ENCODE results near the gene OR2A2. TPM values are rescaled to one million over a fixed set of nuclear protein-coding genes. Genes with fewer than 3 reads are reported as not detected.

OR2A2 gene
- total RNA-seq, 1 experiment from 2014 or later, result not detected

DNA sequence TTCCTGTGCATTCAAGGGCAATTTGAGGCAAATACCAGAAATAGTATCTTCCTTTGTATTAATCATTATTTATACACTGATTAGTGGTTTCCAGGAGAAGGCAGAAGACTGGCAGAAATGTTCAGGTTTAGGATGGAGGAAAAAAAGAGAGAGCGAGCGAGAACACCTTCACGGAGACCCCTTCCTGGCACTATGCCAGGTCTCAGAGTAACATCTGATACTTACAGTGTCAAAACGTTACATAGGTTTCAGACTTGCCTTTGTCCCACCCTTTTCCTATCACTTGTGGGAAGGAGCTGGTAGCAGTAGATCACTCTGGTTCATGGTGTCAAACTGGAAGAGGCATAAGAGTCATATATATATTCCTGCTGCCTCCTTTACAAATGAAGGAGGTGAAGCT is 22.7 kb upstream of the OR2A2 start:
- Histone ChIP-seq H3K4me1 (ENCODE audit: insufficient read depth, low read length, poor library complexity, severe bottlenecking) (no peaks in the 10 kb centered on the region), H3K4me3 (ENCODE audit: low read depth, low read length, poor library complexity, severe bottlenecking) (no peak overlapping the region), H3K27me3 (replicated peaks; ENCODE audit: insufficient read depth, low read depth, low read length, poor library complexity) (no peaks in the 10 kb centered on the region), H3K36me3 (ENCODE audit: insufficient read depth, low read length, poor library complexity, severe bottlenecking) (no peaks in the 10 kb centered on the region), H3K27ac (ENCODE audit: low read depth, low read length, poor library complexity, severe bottlenecking) (no peak overlapping the region), H3K9me3 (ENCODE audit: low read depth, low read length, poor library complexity, severe bottlenecking) (no peaks in the 10 kb centered on the region)
- no peak for TF ChIP-seq EZH2 (IDR thresholded peaks at IDR 0.05; ENCODE audit: borderline replicate concordance, low read depth, low read length, poor library complexity, severe bottlenecking)
- TF ChIP-seq, protein P1, sequence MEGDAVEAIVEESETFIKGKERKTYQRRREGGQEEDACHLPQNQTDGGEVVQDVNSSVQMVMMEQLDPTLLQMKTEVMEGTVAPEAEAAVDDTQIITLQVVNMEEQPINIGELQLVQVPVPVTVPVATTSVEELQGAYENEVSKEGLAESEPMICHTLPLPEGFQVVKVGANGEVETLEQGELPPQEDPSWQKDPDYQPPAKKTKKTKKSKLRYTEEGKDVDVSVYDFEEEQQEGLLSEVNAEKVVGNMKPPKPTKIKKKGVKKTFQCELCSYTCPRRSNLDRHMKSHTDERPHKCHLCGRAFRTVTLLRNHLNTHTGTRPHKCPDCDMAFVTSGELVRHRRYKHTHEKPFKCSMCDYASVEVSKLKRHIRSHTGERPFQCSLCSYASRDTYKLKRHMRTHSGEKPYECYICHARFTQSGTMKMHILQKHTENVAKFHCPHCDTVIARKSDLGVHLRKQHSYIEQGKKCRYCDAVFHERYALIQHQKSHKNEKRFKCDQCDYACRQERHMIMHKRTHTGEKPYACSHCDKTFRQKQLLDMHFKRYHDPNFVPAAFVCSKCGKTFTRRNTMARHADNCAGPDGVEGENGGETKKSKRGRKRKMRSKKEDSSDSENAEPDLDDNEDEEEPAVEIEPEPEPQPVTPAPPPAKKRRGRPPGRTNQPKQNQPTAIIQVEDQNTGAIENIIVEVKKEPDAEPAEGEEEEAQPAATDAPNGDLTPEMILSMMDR (conservative IDR thresholded peaks at IDR 0.05; ENCODE audit: low read depth, low read length), result no peak
- intact Hi-C loops (cut with micrococcal nuclease; ENCODE audit: unreplicated experiment), result no loop called here
- DNase-seq (ENCODE audit: low spot score), result no peak
- no TSS peak for BruUV-seq (replicated peaks)
- ChIA-PET POLR2A (ENCODE audit: low non-redundant PET) (no interaction called here), CTCF (no interaction called here)

DNA sequence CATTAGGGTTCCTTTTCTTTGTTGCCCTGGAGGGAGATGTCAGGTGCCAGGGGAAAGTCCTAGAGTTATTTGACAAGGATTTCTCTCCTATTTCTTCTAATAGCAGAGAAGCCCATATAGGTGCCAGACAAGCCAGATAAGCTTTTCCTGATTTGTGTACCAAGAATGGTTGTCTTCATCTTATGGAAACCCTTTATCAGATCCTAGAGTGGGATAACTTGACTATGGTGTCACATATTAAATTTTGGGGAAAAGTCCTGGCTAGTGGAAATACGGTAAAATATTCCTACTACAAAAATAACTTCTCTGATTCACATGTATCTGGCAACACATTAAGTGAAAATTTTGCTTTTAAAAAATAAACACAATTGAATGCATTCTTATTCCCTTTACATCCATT is 22.2 kb upstream of the OR2A2 start:
- intact Hi-C loops (cut with micrococcal nuclease; ENCODE audit: unreplicated experiment), result no loop called here
- CTCF ChIA-PET, result no interaction called here

DNA sequence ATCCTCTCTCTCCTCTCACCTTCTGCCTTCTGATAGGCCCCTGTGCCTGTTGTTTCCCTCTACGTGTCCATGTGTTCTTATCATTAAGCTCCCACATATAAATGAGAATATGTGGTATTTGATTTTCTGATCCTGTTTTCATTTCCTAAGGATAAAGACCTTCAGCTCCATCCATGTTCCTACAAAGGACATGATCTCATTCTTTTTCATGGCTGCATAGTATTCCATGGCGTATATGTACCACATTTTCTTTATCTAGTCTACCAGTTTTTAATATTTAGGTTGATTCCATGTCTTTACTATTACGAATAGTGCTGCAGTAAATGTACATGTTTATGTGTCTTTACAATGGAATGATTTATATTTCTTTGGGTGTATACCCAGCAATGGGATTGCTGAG is 18.7 kb upstream of the OR2A2 start:
- ChIA-PET CTCF (no interaction called here), POLR2A (ENCODE audit: low non-redundant PET) (no interaction called here)
- no peak for TF ChIP-seq EZH2 (IDR thresholded peaks at IDR 0.05; ENCODE audit: borderline replicate concordance, low read depth, low read length, poor library complexity, severe bottlenecking)
- TF ChIP-seq, protein P1 (conservative IDR thresholded peaks at IDR 0.05; ENCODE audit: low read depth, low read length), result no peak
- no peaks in the 10 kb centered on the region for H3K27me3 ChIP-seq (replicated peaks; ENCODE audit: insufficient read depth, low read depth, low read length, poor library complexity)
- H3K4me3 ChIP-seq (ENCODE audit: low read depth, low read length, poor library complexity, severe bottlenecking), result no peak overlapping the region
- no peak for DNase-seq (ENCODE audit: low spot score)
- no peak overlapping the region for H3K27ac ChIP-seq (ENCODE audit: low read depth, low read length, poor library complexity, severe bottlenecking)
- intact Hi-C loops (cut with micrococcal nuclease; ENCODE audit: unreplicated experiment), result no loop called here
- no TSS peak for BruUV-seq (replicated peaks)
- no peaks in the 10 kb centered on the region for H3K4me1 ChIP-seq (ENCODE audit: insufficient read depth, low read length, poor library complexity, severe bottlenecking)
- no peaks in the 10 kb centered on the region for H3K36me3 ChIP-seq (ENCODE audit: insufficient read depth, low read length, poor library complexity, severe bottlenecking)
- H3K9me3 ChIP-seq (ENCODE audit: low read depth, low read length, poor library complexity, severe bottlenecking), result no peaks in the 10 kb centered on the region

More for the DNA sequence above, 22.2 kb upstream of the OR2A2 start:
- BruUV-seq (replicated peaks), result no TSS peak
- Histone ChIP-seq H3K27ac (ENCODE audit: low read depth, low read length, poor library complexity, severe bottlenecking) (no peak overlapping the region), H3K4me1 (ENCODE audit: insufficient read depth, low read length, poor library complexity, severe bottlenecking) (no peaks in the 10 kb centered on the region), H3K36me3 (ENCODE audit: insufficient read depth, low read length, poor library complexity, severe bottlenecking) (no peaks in the 10 kb centered on the region), H3K27me3 (replicated peaks; ENCODE audit: insufficient read depth, low read depth, low read length, poor library complexity) (no peaks in the 10 kb centered on the region), H3K9me3 (ENCODE audit: low read depth, low read length, poor library complexity, severe bottlenecking) (no peaks in the 10 kb centered on the region), H3K4me3 (ENCODE audit: low read depth, low read length, poor library complexity, severe bottlenecking) (no peak overlapping the region)
- TF ChIP-seq, protein P1 (conservative IDR thresholded peaks at IDR 0.05; ENCODE audit: low read depth, low read length), result no peak
- TF ChIP-seq EZH2 (IDR thresholded peaks at IDR 0.05; ENCODE audit: borderline replicate concordance, low read depth, low read length, poor library complexity, severe bottlenecking), result no peak
- POLR2A ChIA-PET (ENCODE audit: low non-redundant PET), result no interaction called here
- no peak for DNase-seq (ENCODE audit: low spot score)
